Measurements from ENCODE around the gene TKTL2. TPM values are rescaled to one million over a fixed set of nuclear protein-coding genes. Genes with fewer than 3 reads are reported as not detected.

Gene TKTL2, protein sequence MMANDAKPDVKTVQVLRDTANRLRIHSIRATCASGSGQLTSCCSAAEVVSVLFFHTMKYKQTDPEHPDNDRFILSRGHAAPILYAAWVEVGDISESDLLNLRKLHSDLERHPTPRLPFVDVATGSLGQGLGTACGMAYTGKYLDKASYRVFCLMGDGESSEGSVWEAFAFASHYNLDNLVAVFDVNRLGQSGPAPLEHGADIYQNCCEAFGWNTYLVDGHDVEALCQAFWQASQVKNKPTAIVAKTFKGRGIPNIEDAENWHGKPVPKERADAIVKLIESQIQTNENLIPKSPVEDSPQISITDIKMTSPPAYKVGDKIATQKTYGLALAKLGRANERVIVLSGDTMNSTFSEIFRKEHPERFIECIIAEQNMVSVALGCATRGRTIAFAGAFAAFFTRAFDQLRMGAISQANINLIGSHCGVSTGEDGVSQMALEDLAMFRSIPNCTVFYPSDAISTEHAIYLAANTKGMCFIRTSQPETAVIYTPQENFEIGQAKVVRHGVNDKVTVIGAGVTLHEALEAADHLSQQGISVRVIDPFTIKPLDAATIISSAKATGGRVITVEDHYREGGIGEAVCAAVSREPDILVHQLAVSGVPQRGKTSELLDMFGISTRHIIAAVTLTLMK
- total RNA-seq (2022; extraction: Qiagen RNA extraction; ENCODE audit: low read depth): not detected in 5 replicates

GRCh38 chr4:163473576-163473975 is at the start of gene TKTL2:
Gene TKTL2 (minus strand): TSS chr4:163473754. CDS start chr4:163473734, 20 bp downstream.

GRCh38 chr4:163494360-163495241 is 21.0 kb upstream of the TKTL2 start, which contains the start of gene TMA16:
Gene TMA16 (plus strand): TSS chr4:163494690. CDS start chr4:163494802, 112 bp downstream.

Other genes with a start within 250 kb of the TKTL2 start
- 0.03 to 0.09 TPM (median 0.06 TPM) in 4 of 5 replicates, not detected in the other for gene NPY1R, start 141.2 kb downstream of the TKTL2 start, total RNA-seq (2022; extraction: Qiagen RNA extraction; ENCODE audit: low read depth)
- not detected in 5 replicates for gene NPY5R, start 129.9 kb downstream of the TKTL2 start, total RNA-seq (2022; extraction: Qiagen RNA extraction; ENCODE audit: low read depth)
- 21.8 to 31.1 TPM (median 24.2 TPM) in 5 replicates for gene TMA16, start 20.9 kb upstream of the TKTL2 start, total RNA-seq (2022; extraction: Qiagen RNA extraction; ENCODE audit: low read depth)